GM21825 (cell line): ENCODE results near the gene PARD3B.

Experiments
- ATAC-seq: cut with Tn5 transposase; IDR thresholded peaks from one replicate; pipeline ENCODE4 v1.9.1; 2021; ENCODE audit warnings: mild to moderate bottlenecking, moderate library complexity; ENCODE audit not compliant: unreplicated experiment

The PARD3B gene

DNA sequence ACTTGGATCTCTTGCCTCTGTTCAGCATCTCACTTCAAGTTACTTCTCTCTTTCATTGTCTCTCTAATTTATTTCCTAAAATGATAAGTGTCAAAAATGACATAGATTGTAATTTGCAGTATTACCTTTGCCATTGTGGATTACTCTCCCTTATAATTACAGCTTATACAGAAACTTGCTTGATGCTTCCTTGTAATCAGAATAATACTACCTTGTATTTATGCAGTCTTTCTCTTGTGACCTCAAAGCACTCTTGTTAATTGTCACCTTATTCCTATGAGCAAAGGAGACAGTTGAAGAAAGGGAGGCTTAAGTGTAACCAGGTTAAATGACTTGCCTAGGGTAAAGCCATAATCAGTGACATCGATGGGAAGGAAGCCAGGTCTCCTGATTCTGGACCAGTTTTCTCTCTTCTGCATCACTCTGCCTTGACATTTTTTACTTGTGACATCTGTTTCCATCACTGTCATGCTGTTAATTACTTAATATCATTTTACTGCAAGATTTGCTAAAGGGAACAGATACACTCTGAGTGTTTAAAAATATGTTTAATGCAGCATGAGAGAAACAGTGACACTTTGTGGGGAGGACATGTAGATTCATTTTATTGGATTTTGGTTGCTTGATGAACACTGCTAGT lies 388.6 kb downstream of the PARD3B start:
- ATAC-seq, result no peak

DNA sequence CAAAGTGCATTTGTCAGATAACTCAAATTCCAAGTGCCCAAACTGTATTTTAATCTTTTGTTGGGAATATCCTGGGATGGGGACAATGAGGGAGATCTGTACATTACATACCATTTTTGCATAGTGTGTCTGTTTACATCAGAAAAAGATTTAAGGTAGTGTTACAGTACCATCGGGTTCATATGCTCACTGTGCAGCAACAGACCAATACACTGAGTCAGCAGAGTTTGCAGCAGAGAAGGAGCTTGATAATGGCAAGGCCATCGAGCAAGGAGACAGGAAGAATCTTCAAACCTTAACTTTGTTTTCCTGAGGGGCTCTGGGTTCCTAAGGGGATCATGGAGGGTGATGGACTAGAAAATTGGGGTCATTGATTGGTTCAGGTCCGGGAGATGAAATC lies 399.7 kb downstream of the PARD3B start:
- no peak for ATAC-seq

DNA sequence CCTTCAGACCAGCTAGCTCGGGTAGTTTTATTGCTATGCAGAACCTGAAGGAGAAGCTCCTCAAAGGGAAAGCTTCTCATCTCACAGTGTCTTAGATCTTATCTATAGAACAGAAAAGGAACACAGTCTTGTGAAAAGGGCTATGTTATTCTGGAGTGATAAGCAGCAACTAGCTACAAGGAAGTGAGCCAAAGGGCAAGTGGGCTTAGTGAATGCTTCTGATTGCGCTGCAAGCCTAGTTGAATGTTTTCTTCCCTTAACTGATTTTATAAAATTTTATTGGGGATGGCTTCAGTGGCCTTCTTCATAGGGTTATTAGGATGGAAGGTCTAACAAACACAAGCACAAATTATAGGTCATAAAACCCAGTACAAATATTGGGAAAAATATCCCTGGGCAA lies 400.1 kb downstream of the PARD3B start:
- ATAC-seq, result no peak

DNA sequence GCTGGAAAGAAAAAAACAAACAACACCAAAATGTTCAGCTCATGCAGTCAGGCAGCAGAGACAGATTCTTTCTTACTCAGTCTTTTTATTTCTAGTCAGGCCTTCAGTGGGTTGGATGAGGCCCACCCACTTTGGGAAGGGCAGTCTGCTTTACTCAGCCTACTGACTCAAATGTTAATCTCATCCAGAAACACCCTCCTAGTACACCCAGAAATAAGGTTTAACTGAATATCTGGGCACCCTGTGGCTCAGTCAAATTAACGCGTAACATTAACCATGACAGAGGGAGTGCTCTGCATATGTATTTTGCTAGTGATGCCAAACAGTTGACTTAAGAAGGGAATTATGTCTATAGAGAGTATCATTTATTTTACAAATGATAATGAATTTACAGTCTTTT lies 401.6 kb downstream of the PARD3B start:
- ATAC-seq, result no peak

DNA sequence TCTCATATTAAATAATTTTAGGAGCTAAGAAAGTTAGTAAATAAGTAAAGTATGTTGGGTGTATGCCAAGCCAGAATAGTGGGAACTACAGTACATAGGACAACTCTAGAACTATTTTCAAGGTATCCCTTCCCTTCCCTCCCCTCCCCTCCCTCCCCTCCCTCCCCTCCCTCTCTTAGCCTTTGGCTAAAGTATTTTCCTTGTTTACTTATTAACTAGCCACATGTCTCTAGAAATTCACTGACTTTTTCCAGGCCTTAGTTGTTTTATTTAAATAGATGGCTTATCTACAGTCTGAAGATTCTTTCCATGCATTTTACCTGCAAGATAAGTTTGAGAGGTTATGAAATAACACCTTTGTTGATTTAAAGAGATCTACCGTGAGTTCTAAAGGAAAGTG lies 402.1 kb downstream of the PARD3B start:
- ATAC-seq, result no peak

DNA sequence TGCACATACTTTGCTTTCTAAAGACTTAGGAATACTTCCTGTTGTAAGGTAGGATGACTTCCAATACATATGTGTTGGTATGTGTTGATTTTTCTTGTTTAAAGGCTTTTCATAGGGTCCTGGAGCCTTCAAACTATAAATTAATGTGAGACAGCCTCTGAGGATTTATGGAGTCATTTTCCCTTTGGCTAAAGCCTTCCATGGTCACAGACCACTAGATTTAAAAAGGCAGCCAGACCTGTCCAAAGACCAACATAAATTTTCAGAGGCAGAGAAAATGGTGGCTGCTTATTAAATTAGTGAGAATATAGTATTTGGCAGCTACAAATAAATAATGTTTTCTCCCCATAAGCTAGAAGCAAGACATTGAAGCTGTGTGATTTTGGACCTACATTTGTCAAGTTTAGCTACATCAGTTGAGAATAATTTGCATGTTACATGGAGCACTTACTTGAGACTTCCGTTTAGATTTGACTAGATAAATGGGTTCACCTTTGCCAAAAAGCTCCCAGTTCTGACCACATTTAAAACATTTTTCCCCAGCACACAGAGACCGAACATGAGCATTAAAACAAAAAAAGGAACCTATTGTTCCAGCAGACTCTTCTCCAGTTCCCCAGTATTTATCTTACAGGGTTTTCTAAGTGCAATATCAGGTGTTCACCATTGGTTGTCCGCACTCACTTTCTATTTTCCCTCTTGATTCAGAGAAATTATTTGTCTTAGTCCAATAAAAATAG lies 402.9 kb downstream of the PARD3B start:
- ATAC-seq, result no peak

DNA sequence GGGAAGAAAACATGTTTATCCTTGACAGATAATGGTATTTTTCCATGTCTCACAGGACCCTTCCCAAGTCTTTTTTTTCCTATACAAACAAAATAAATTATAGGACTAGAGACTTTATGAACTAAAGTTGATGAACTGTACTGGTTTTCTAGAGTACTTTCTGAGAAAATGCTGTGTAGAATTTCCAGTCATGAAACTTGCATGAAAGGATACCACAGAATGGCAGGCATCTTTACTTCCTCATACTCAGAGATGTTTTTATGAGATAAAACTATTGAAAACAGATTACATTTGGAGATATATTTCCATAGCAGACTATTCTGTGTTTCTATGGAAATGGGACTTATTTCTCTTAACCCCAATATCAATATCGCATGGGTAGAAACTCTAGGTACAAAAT lies 403.5 kb downstream of the PARD3B start:
- ATAC-seq, result no peak

DNA sequence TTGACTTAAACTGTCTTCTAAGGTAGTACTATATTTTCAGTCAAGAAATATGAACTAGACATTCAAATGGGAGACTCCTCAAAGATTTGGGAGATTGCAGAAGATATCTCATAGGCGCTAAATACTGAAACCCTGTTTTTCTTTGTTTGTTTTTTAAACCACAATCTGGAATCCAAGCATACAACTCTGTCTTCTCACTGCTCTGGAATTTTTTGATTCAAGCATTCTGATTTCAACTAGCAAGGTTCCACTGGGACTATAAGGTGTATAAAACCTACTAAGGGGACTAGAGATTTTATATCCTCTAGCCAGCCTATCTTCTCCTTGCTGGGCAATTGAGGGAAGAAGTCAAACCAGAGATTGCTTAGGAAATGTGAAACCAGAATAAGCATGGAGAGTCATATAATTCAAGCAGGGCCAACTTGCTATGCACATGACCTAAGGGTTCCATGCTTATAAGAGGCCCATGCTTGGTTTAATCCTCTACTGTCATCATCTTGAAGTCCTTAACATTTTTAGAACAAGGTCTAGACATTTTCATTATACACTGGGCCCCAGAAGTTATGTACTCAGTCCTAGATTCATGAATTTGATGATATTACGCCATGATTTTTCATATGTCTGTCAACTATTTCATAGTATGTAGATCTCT lies 405.5 kb downstream of the PARD3B start:
- ATAC-seq, result no peak

DNA sequence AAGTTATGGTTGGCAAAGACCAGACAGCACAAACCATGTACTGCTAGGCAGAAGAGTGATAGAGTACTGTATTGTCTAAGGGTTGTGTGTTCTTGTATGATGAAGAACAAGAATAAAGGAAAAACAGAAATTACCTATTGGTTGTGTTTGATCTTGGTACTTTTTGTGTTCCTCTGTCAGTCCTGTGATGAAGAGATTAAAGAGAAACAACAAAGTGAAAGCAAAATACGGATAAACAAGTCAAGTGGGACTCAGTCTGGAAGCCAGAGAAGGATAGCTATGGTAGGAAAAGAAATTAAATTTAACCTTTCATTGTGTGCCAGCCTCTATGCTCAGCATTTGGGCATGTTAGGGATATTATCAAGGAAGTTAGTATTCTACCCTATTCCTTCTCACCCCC lies 413.1 kb downstream of the PARD3B start:
- no peak for ATAC-seq

DNA sequence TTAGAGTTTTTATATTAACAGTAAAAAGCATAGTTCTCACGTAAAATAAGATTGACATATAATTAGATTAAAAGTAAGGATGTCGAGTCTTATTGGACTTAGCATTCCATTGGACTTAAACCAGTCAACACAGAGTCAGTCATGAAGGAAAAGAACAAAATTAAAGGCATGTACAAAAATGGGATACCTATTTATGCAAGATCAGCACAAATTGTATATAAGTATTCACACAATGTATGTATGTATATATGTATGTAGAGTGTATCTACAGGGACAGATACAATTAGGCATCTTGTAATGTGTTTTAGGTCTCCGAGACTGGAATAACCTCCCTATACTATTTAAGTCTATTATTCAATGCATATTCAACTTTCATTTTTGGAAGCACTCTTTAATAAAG lies 419.1 kb downstream of the PARD3B start:
- ATAC-seq, result no peak

DNA sequence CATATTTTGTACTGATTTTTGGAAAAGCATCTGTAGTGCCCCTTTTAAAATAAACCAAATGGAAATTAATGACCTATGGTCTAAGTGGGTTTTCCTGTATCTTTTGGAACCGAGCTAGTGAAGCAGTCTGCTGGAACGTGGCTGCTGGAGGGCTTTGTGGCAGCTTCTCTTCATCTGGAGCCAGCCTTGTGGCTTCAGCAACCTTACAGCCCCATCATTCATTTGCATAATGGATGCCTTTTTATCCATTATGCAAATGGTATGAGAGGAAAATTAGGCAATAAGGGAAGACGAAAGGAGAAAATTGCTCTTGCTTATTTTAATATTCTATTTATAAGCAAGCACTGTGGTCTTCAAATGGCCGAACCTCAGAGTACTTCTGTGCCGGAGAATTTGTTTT lies 421.0 kb downstream of the PARD3B start:
- no peak for ATAC-seq

DNA sequence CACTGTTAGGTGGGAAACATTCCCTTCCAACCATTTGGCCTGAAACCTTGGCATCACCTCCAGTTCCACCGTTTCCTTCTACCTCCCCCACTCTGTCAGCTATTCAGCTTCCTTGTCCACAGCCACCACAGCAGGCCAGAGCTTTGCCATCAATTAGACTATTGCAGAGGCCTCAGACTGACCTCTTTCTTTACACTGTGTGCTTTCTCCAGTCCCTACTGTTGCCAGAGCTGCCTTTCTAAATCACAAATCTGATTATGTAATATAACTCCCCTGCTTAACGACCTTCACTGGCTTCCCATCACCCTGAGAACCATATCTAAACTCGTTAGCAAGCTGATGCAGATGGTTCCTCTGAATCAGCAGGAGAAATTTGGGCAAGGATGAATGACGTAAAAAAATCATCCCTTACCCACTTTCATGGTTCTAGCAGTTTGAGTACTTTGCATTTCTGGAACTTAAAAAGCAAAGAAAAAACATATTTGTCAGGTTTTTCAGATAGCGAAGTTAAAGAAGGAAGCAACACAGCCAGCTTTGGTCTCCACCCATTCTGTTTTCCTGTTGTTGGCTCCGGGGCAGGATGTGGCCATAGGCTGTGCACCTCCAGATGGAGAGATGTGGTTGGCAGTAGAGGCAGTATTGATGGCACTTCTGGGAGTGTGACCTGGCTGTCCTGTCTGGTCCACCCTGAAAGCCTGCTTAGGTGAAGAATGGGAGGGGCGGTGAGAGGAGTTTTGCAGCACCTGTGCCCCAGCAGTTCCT lies 422.1 kb downstream of the PARD3B start:
- no peak for ATAC-seq

DNA sequence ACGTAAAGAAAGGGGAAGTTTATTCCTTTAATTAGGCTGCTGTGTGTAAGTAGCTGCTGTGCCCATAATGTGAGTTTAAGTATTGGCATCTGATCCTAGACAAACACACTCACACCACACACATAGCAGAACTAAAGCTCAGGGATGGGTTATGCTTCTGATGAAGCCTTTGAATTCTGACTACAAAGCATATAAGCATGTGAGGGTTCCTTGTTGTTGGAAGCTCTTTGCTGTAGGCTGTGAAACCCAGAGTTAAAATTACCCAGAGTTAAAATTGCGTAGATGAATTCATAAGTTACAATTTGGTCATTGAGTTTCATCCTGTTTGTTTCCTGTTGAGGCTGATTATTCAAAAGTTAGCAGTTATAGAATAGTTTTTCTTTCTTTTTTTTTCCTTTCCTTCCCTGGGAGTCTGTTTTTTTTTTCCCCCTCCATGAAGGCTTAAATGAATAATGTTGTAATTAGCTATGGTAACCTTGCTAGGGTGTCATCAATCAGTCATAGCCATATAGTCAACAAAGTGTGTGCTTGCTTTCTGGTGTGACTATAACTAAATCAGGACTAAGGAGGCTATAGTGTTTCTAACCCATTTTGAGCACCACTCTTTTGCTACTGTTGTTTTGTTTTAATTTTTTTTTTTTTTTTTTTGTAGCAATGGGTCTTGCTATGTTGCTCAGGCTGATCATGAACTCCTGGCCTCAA lies 426.1 kb downstream of the PARD3B start:
- no peak for ATAC-seq

DNA sequence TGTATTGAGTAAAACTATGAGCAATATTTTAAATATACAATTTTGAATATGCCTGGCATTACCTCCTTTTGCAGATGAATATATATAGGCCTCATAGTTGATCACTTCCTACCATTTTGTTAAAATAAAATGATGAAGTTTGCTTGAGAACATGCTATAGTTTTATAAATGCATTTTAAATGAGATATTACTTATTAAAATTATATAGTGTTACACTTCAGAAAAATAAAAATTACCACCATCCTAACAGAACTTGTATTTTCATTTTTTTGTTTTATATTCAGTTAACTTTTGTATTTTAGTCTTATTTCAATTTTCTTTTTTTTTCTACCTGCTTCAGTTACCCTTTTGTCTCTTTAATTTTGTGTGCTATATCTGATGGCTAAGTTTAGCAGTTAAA lies 426.9 kb downstream of the PARD3B start:
- no peak for ATAC-seq

DNA sequence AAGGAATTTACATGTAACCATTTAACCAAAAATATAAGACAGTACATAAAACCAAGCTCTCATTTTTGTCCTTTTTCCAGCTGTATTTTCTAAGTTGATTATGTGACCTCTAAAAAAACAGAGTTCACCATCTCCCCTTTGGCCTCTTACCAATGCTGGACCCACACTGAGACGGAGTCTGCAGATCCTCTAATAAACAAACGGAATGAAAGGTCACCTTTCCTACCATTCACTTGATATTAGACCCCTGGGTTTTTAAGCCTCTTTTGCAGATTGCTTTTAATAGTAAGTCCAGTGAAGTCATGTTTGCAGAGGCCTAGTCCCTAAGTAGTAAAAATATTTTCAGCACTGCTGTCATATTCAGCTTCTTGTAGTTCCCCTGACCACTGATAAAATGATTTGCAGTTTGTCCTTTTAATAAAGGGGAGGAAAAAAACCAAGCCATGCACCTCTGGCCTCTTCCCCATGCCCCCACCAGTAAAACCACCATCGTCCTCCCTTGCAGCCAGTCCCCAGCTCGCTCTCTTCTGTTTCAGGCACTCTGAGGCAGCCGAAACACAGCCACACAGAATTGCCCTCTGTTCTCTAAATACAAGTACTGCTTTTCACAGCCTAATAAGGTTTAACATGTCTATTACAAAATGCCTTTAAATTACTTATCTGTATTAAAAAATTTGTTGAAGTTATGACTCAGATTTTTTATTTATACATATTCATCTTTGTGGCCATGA lies 427.5 kb downstream of the PARD3B start:
- ATAC-seq, result no peak

DNA sequence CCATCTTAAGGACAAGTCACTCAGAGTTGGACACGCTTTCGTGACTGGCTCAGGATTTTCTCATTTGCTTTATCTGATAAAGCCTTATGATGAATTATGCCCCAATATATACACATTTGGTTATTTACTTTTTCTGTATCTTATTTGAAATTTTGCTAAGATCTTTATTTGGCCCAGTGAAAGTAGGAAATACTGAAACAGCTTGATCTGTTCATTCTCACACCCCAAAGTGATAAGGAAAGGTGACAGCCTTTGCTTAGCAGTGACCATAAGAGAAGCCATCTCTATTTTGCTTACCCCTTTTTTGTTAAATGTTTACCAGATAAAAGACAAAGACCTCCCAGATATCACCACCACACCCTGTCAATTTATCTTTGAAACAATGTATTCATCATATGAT lies 428.3 kb downstream of the PARD3B start:
- no peak for ATAC-seq

DNA sequence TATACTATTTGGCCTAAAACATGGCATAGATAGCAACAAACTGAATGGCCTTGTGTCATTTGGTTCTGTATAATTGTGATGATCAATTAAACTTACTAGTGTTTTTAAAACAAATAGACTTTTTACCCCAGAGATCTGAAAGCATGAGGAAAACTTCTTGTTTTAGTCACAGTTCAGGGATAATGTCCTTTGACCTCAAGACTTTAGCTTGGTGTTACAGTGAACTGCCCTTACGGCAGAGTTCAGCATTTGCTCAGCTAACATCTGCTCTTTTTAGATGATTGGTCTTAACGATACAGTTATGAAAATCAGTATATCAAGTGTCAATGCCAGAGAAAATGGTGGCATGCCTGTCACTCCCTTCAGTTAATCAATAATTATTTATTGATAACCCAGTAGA lies 429.2 kb downstream of the PARD3B start:
- ATAC-seq, result no peak

DNA sequence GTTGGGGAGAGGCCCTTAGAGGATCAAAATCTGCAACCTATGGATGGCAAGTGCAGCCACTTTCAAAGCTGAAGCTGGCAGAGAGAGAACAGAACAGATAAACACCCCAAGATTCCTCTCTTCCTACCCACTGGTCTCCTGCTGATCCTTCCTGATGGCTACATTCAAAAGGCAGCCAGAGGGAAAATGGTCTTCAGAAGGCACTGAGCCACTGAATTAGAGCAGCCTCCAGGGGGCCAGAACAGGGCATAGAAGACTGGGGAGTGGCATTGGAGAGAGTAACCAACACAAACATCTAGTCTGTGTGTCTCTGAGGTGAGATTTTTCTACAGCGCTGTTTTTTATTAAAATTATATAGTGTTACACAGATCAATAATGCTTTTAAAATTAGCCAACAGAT lies 432.6 kb downstream of the PARD3B start:
- ATAC-seq, result no peak

DNA sequence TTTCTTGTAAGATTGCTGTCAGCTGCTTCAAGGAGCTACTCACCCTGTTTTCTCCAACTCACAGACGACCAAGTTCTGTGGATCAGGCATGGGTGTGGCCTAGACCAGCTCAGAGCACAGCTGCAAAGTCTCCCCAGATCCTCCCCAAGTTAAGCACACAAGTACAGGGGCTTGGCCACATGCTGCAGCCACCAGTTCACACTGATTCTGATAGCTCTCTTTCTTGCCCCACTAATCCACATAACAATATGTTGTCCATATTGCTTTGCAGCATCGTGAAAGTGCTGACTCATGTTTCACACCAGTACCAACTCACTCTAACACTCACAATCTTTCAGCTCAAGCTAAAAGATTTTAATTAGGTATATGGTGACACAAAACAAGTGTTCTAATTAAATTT lies 437.0 kb downstream of the PARD3B start:
- ATAC-seq, result no peak

DNA sequence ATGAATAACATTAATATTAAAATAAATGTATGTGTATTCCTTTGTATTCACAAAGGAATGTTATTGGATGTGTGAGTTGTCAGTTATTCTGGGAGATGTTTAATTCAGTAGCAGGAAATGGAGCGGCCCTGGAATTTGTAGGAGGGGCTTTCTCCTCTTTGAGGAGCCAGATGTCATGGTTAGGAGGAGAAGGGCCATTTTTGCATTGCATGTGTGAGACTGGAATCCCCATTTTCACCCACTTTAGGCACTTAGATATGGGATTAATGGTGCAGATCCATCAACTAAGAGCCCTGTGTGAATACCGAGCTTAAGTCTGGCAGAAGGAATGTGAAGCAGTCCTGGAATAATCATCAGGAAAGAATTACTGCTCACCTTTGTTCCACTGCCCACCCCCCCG lies 439.2 kb downstream of the PARD3B start:
- no peak for ATAC-seq
